ENCODE measurements around the gene POLR2L.

POLR2L gene

DNA sequence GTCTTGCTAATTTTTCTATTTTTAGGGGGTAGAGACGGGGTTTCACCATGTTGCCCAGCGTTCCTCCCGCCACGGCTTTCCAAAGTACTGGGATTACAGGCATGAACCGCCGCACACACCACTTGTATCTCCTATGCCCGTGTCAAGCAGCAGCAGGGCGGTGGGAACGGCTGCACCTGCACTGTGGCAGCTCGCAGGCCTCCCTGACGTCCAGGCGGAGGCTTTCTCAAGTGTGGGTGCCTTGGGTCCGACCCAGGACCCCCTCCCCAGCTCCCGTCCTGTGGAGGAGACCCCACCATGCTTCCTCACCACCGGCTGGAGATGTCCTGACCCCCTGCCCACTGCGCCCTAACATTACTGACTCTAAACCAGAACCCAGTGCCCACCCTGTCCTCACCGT is 26.1 kb upstream of the POLR2L start:
- no peak for DNase-seq

DNA sequence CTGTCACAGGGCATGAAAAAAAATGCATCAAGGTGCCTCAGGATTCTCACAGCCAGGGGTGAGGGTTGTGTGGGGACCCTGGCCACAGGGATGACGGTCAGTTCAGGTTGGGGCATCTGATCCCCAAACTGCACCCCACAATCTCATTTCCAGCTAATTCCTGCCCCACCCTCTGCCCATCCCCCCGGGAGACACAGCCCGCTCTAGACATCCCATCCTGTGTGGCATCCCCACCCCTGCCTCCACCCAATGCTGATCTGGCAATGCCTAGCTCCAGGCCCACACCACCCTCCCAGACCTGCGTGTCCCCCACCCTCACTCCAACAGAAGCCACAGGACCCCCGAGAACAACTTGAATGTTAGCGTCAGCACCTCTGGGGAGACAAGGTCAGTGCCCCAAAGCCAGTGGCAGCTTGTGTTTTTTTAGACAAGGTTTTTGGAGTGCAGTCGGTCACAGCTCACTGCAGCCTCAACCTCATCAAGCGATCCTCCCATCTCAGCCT is 25.6 kb upstream of the POLR2L start:
- DNase-seq, result no peak

DNA sequence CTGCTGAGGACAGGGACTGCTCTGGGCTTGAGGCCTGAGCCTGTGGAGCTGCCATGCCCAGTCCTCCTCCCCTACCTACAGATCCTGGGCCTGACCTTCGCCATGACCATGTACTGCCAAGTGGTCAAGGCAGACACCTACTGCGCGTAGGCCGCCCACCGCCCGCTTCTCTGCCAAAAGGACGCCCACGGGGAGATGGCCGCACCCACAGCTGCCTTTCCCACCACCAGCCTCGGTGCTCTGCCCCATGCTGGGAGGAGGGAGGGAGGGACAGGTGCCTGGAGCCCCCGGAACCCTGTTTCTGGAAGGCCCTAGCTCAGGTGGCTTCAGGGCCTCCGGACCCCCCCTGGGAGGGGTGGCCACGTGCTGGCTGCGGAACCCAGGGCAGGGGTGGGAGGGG is 24.2 kb upstream of the POLR2L start:
- DNase-seq, result no peak

DNA sequence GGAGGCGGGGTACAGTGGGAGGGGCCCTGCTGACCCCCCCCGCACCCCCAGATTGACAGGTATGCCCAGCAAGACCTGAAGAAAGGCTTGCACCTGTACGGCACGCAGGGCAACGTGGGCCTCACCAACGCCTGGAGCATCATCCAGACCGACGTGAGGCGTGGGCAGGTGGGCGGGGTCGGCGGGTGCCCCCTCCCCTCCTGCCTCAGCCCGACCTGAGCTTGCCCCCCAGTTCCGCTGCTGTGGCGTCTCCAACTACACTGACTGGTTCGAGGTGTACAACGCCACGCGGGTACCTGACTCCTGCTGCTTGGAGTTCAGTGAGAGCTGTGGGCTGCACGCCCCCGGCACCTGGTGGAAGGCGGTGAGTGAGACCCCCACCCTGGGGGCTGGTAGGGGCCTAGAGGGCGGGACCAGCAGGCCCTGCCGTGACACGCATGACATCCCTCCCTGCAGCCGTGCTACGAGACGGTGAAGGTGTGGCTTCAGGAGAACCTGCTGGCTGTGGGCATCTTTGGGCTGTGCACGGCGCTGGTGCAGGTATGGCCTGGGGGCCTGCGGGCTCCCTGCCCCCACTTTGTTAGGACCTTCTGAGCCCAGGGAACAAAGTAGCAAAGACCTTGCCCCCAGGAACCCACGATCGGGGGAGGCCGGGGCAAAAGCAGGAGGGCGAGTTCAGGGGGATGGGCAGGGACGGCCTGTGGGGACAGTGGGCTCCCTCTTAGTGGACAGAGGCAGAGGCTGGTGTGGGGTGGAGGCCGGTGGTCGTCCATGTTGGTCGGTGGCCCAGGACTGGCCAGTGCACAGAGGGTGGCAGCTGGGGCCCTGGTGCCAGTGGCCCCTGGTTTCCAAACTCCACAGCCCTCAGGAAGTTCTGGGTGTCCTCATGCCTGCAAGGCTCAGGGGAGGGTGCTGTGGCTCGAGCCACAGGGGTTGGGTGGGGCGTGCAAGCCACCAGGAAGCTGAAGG is 23.4 kb upstream of the POLR2L start:
- DNase-seq, result no peak

DNA sequence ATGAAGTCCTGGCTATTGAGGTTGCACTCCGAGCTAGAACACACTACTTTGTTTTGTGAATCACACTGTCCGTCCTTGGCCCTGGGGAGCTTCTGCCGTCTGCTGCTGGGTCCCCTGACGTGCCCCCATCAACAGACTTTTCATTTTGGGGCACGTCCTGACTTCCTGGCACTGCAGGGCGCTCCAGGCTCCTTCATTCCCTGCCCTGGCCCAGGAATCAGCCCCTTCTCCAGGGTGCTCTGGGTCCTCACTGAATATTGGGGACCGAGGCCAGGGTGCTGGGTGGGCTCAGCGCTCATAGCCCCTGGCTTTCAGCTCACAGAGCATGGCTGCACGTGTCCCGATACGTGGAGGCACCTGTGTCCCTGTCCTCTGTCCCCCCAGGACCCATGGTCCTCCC is 22.6 kb upstream of the POLR2L start:
- no peak for DNase-seq

DNA sequence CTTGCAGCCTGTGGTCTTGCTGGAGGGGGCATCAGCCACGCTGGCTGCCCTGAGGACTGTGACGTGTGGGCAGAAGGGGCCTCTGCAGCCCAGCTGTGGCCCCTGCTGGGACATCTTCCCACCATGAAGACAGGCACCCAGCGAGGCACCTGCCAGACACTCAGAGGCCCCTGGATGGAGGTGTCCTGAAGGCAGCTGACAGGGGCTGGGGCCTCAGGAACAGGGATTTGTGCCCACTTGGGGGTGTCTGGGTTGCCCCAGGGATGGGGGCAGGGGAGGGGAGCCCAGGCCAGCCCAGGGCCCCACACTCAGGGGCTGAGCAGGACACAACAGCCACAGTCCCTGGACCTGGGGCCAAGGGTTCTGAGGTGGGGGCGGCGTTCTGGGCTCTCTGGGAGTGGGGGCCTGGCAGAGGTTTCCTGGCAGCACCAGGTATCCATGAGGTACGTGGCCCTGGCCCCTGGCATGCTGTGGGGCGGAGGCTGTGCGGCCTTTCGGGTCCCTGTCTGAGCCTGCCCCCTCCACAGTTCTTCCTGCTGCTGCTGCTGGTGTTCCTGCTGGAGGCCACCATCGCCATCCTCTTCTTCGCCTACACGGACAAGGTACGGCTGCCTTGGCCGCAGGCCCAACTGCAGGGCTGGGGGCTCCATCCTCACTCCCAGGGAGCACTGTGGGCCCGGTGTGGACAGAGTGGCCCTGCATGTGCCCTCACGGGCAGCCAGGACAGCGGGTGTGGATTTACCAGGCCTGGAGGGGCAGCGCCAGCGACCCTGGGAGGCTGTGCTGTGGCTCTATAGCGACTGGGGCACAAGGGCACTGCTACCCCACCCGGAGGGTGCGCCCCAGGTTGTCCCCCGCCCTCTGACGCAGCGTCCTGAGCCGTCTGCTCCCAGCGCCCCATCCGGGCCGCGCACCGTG is 21.8 kb upstream of the POLR2L start:
- no peak for DNase-seq

DNA sequence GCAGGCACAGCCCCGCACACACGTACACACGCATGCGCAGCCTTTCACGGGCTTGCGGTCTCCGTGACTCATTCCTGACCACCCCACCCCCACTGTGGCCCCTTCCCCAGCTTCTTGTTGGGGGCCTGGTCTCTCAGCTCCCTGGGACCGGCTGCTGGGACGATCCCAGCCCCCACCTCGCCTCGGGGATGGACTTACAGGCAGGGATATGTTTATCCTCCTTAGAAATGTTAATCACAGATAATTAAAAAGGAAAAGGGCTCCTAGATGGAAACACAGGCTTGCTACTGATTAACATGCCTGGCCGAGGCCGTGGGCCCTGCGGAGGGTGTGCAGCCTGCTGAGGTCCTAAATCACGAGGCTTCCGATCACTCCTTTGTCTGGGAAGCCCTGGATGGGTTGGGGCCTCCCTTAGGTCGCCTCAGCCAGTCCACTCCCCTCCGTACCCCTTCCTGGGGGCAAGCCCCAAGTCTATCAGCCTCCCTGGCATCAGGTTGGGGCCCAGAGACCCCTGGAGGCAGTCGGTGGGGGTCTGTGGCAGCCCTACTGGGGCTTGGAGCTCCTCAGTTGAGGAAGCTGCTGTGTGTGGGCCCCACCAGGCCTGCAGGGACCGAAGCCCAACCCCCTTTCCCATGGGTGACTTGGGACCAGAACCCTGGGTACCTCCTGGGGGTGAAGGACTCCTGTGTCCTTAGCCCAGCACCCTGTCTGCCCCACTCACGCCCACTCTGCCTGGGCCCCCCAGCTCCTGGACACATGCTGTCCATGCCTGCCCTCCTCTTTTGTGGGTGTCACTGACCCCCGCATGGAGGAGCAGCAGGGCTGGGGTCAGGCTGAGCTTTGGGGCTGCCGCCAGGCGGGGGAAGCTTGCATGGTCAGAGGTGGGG is 20.9 kb upstream of the POLR2L start:
- DNase-seq, result no peak

DNA sequence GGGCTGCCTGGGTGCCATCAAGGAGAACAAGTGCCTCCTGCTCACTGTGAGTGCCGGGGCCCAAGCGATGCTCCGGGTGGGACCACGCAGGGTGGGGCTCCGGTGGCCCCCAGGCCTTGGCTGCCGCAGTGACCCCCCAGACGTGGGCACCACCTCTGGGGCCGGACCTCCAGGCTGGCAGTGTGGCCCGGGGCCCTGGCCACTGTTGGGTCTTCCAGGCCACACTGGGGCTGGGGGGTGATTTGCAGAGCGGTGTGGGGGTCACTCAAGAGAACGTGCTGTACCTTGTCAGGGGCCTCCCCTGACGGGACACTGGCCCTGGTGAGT is 20.3 kb upstream of the POLR2L start:
- DNase-seq, result no peak

DNA sequence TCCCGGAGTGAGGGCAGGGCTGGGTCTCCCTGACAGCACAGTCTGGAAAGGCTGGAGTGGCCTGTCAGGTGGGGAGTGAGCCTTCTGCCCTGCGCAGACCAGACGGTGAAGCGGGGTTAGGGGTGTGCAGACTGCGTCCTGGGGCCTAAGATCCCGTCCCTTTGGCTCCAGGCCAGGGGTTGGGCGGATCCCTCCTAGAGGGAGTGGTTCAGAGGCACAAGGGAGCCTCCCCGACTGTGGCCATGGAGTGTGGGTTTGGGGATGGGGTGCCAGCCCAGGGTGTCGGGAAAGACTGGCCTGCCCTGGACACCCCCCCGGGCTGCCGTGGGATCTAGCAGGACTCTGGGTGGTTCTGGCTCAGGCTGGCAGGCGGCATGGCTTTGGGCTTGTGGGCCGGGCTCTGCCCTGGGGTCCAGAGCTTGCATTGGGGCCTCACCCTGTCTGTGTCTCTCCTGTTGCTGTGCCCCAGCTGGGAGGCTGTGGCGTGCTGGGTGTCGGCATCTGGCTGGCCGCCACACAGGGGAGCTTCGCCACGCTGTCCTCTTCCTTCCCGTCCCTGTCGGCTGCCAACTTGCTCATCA is 19.8 kb upstream of the POLR2L start:
- peak; percentile 32 to 71 for DNase-seq

DNA sequence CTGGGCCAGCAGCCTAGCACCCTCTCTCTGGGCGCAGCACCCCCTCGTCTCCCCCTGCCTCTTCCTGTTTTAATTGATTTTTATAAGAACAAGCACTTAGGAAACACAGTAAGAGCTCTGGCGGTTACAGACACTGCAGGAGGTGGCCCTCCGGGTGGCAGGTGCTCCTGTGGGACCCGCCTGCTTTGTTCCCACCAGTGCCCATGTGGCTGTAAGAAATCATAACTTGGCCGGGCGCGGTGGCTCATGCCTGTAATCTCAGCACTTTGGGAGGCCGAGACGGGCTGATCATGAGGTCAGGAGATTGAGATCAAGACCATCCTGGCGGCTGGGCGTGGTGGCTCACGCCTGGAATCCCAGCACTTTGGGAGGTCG is 18.8 kb upstream of the POLR2L start:
- DNase-seq, result no peak

DNA sequence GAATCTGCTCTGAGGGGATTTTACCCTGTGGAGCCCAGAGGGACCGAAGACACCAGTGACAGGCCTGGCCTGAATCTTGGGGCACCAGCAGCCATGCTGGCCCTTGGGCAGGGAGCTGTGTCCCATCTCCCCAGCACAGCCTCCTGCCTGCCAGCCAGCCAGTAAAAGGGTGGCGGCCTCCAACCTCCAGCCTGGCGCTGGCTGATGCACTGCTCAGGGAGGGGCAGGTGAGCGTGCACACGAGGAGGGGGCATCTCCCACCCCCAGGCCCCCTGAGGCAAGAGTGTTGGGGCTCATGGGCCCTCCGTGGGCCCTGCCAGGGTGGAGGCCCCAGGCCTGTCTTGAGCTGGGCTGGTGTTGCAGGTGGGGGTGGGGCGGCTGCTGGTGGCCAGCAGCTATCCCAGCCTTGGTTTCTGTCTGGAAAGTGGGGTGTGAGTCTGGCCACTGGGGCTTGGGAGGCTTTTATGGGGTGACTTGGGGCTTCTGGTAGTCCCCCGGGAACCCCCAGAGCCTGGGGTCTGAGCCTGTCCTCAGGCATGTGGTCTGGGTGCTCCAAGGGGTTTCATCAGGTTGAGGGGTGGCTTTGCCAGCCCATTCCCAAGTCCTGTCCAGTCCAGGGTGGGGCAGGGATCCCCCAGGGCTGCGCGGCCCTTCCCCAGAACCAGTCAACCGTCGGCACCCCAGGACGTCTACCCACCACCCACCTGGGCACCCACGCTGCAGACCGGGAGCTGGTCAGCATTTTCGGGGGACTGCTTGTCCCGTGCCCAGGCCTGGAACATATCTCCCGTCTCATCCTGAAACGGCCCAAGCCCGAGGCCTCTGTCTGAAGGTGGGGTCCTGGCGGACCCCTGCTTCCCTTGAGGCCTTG is 18.1 kb upstream of the POLR2L start:
- no peak for DNase-seq

DNA sequence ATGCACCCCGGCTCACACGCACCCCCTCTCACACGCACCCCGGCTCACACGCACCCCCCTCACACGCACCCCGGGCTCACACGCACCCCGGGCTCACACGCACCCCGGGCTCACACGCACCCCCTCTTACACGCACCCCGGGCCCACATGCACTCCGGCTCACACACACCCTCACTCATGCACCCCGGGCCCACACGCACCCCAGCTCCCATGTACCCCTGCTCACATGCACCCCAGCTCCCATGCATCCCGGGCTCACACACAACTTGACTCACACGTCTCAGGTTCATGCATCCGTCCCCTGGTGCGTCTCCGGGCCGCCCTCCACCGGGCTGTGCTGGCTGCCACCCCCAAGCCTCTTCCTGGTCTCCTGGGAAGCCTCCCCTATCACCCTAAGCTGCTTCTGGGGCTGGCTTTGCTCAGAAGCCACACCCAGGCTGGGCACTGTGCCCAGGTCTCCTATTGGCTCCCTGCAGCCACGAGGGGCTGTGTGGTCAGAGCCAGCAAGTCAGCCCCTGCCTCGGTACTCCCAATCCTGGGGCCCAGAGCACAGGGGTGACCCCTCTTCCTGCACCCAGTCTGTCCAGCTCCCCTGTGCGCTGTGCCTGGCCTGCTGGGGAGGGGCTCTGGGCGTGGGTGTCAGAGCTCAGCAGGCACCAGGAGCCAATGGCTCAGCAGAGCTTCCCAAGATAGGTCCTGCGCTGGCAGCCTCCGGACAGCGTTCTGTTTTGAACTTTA is 17.2 kb upstream of the POLR2L start:
- DNase-seq, result peak; percentile 59 to 91

DNA sequence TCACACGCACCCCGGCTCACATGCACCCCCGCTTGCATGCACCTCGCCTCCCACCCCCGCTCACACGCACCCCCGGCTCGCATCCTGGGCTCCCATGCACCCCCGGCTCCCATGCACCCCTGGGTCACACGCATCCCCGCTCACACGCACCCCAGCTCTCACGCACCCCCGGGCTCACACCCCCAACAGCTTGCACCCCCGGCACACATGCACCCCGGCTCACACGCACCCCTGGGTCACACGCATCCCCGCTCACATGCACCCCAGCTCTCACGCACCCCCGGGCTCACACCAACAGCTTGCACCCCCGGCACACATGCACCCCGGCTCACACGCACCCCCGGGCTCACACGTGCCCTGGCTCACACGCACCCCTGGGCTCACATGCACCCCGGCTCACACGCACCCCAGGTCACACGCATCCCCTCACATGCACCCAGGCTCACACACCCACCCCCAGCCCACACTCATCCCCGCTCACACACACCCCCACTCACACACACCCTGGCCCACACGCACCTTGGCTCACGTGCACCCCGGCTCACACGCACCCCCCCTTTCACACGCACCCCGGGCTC is 16.5 kb upstream of the POLR2L start:
- no peak for DNase-seq

DNA sequence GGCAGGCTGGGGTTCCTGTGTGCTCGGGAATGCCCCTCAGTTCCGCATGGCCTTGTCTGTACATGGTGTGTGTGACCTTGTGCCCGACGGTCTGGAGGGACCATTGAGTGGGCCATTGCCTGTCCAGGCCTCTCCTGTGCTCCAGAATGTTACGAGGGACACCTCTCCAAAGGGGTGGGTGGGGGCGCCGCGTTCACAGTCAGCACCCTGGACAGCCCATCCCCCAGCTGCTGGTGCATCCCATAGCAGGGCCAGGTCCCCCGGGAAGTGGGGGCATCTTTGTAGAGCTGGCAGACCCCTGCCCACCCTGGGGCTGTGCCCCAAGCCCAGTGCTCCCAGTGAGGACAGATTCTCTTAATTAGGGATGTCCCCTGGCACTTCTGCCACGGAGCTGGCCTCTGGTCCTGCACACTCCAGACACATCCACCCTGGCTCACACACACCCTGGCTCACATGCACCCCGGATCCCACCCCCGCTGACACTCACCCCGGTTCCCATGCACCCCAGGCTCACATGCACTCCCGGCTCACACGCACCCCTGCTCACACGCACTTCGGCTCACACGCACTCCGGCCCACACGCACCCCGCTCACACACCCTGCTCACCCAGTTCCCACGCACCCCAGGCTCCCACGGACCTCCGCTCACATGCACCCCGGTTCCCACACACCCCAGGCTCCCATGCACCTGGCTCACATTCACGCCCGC is 15.9 kb upstream of the POLR2L start:
- DNase-seq, result no peak

DNA sequence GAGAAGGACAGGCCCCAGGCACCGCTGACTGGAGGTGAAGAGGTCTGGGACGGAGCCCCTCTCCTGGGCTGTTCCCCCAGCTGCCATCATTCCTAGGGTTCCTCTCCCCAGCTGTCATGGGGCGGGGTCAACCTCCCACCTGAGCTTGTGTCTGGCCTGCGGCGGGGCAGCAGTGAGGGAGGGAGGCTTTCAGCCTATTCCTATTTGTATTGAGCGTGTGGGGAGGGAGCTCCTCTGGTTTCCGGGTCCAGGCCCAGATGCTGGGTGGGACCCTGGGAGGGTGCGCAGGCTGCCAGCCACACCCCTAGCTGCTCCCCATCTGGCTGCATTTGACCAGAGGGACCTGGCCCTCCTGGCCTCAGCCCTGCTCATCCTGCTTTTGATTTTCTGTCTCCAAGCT is 14.1 kb upstream of the POLR2L start:
- no peak for DNase-seq

DNA sequence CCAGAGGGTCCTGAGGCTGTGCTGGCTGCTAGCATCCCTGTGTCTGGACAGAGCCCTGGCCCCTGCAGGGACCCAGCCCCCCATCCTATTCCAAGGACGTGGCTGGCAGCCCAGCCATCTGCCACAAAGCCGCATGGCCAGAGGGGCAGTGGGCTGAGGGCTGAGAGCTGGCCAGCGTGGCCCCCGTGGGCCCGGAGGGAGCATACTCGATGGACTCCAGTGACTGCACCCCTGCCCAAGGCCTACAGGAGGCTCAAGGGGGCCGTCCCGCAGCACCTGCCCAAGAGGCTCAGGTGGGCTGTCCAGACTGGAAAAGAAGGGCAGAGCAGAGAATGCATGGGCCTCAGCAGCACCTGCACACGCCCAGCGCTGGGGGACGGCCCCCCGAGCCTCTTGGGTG is 13.5 kb upstream of the POLR2L start:
- DNase-seq, result no peak

DNA sequence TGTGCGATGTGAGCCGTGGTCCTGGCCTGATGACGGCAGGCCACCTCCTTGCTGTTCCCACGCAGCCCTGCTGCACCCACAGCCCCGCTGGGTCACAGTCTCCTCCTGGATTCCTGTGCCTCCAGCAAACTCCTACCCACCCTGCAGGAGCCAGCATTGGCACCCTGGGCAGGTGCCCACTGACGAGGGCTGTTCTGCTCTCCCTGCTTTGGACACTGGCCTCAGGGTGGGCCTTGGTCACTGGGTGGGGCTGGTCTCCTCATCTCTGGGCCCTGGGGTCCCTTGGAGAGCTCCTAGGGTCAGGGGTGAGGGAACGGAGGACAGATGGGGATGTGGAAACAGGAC is 13.0 kb upstream of the POLR2L start:
- DNase-seq, result no peak

DNA sequence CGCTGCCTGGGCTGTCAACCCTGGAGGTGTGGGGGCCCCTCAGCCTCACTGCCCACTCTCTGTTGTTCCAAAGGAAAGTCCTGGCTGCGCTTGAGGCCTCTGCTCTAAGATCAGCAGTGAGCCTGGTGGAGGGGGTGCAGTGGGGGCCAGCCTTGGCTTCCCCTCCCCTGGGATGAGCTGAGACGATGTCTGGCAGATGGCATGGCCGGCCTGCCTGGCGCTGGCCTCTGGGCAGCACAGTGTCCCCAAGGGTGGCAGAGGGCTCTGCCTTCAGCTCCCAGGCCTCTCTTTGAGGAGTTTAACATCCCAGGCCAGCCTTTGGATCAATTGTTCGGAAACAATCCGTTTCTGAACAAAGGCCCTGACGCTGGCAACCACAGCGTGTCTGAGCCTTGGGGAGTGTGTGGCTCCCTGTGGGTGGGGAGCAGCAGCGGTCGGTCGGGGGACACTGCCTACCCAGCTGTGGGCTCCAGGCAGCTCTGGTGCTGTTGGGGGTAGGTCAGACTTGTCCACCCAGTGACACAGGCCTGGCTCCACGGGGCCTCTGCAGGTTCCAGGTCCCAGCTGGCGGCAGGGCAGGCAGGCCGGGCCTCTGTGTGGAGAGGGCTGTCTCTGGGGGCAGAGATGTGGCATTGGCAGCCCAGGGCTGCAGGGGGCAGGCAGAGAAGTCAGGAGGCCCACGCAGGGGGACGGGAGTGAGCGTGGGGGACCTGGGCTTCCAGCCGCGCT is 12.4 kb upstream of the POLR2L start:
- no peak for DNase-seq
